Osteoblast (primary cell): Measurements from ENCODE around the gene GNS. TPM values are rescaled to one million over a fixed set of nuclear protein-coding genes. Genes with fewer than 3 reads are reported as not detected.

Source experiments
- DNase-seq: peaks from one replicate; pipeline ENCODE4 v3.0.0; 2011; ENCODE audit warnings: low spot score, mixed read lengths; ENCODE audit not compliant: insufficient read length; ENCODE audit errors: missing footprints
- H2AFZ ChIP-seq: 2 replicates; pipeline ENCODE4 v1.6.0; 2011; ENCODE audit warnings: mild to moderate bottlenecking, low read length
- H3K27ac ChIP-seq: 2 replicates; pipeline ENCODE4 v1.5.1; 2011; ENCODE audit warnings: mild to moderate bottlenecking, low read depth, low read length, moderate library complexity
- H3K27me3 ChIP-seq: 2 replicates; pipeline ENCODE4 v1.6.0; 2012; ENCODE audit warnings: mild to moderate bottlenecking, control low read depth, inconsistent platforms, low read length, moderate library complexity; ENCODE audit not compliant: insufficient read depth
- H3K36me3 ChIP-seq: 2 replicates; pipeline ENCODE4 v1.5.1; 2011; ENCODE audit warnings: mild to moderate bottlenecking, low read length, control low read depth, moderate library complexity; ENCODE audit not compliant: insufficient read depth
- H3K4me1 ChIP-seq: 2 replicates; pipeline ENCODE4 v1.5.1; 2011; ENCODE audit warnings: mild to moderate bottlenecking, low read length, control low read depth, moderate library complexity; ENCODE audit not compliant: insufficient read depth
- H3K4me2 ChIP-seq: 2 replicates; pipeline ENCODE4 v1.6.0; 2011; ENCODE audit warnings: mild to moderate bottlenecking, low read length; ENCODE audit not compliant: insufficient read depth
- H3K4me3 ChIP-seq: fragments of 200-600 bp; sonication (generic); 3 replicates; pipeline ENCODE4 v1.5.1; 2012; ENCODE audit warnings: mild to moderate bottlenecking, low read length, inconsistent platforms; ENCODE audit not compliant: insufficient read depth
- H3K79me2 ChIP-seq: 2 replicates; pipeline ENCODE4 v1.6.0; 2012; ENCODE audit warnings: mild to moderate bottlenecking, low read length, control low read depth, inconsistent platforms; ENCODE audit not compliant: insufficient read depth
- H3K9me3 ChIP-seq: 2 replicates; pipeline ENCODE4 v1.5.1; 2011; ENCODE audit warnings: low read depth, low read length, control low read depth
- H4K20me1 ChIP-seq: 2 replicates; pipeline ENCODE4 v1.6.0; 2012; ENCODE audit warnings: mild to moderate bottlenecking, low read length, control low read depth; ENCODE audit not compliant: insufficient read depth
- total RNA-seq: library from RNA; depleted of rRNA; stranded (reverse); fragments of >200 nt; gene quantifications from 2 replicates; pipeline ENCODE4 v1.2.3, GENCODE V29; 2012
- TF ChIP-seq, protein P1 (sequence below): IDR thresholded peaks from 2 replicates; pipeline ENCODE4 v1.5.1; 2011; ENCODE audit warnings: mild to moderate bottlenecking, low read depth, low read length, moderate library complexity; ENCODE audit errors: extremely low read depth

The GNS gene
- total RNA-seq, 1 donor = 277 TPM

DNA sequence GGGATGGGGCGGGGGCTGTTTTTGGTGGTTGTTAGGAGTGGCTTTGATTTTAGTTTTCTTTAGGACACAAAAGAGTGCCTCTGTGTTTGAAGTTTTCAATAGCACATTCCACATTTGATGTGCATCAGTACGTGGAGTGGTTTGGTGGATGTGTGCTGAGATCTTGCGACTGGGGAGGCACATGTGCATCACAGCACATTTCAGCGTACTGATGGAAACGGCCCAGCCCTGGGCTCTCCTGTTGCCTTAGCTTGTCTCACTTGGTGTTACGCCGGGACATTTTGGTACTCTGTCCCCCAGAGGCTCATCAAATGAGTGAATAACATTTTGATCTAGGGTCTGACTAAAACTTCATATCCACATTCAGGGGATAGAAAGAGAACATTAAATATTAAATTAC is 70.5 kb downstream of the GNS start:
- Histone ChIP-seq H2AFZ (no peak overlapping the region), H4K20me1 (no peaks in the 10 kb centered on the region), H3K4me2 (no peak overlapping the region), H3K27ac (no peak overlapping the region), H3K4me1 (no peaks in the 10 kb centered on the region), H3K4me3 (no peak overlapping the region), H3K79me2 (peaks cover 5% of the 10 kb centered on the region), H3K36me3 (peaks cover 6% of the 10 kb centered on the region), H3K9me3 (no peaks in the 10 kb centered on the region), H3K27me3 (no peaks in the 10 kb centered on the region)
- DNase-seq = no peak
- TF ChIP-seq, protein P1, sequence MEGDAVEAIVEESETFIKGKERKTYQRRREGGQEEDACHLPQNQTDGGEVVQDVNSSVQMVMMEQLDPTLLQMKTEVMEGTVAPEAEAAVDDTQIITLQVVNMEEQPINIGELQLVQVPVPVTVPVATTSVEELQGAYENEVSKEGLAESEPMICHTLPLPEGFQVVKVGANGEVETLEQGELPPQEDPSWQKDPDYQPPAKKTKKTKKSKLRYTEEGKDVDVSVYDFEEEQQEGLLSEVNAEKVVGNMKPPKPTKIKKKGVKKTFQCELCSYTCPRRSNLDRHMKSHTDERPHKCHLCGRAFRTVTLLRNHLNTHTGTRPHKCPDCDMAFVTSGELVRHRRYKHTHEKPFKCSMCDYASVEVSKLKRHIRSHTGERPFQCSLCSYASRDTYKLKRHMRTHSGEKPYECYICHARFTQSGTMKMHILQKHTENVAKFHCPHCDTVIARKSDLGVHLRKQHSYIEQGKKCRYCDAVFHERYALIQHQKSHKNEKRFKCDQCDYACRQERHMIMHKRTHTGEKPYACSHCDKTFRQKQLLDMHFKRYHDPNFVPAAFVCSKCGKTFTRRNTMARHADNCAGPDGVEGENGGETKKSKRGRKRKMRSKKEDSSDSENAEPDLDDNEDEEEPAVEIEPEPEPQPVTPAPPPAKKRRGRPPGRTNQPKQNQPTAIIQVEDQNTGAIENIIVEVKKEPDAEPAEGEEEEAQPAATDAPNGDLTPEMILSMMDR = no peak

DNA sequence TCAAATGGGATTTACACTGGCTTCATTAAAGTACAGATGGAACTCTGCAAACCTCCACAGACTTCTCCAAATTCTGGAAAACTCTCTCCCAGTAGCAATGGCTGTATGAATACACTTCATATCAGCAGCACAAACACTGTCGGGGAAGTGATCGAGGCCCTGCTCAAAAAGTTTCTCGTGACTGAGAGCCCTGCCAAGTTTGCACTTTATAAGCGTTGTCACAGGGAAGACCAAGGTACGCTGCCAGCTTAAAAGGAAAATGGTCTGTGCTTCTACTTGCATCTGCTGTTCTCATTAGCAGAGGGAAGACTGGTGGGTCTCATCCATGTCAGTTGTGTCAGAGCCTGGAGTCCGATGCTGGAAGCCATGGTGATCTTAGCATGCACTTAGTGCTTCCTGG is 71.0 kb downstream of the GNS start:
- Histone ChIP-seq H4K20me1 (no peaks in the 10 kb centered on the region), H2AFZ (no peak overlapping the region), H3K36me3 (peaks cover 6% of the 10 kb centered on the region), H3K27ac (no peak overlapping the region), H3K4me3 (no peak overlapping the region), H3K4me1 (no peaks in the 10 kb centered on the region), H3K9me3 (no peaks in the 10 kb centered on the region), H3K79me2 (peaks cover 9% of the 10 kb centered on the region), H3K4me2 (no peak overlapping the region), H3K27me3 (no peaks in the 10 kb centered on the region)
- no peak for DNase-seq
- TF ChIP-seq, protein P1 = no peak

DNA sequence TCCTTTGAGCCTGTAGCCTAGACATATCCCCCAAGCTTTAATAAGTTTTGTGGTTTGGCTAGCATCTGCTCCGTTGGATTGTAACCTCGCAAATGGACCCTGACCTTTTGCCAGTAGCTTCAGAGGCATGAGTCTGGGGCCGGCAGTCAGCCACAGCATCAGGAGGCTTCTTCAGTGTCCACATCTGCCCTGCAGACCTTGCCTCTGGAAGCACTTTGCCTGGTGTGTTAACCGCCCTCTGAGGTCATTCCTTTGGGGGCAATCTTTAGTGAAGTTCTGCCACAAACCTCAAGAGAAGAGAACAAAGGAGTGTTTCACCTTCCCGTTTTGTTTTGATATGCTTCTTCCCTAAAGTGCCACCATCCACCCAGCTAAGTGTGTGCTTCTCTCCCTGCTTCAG is 71.4 kb downstream of the GNS start:
- Histone ChIP-seq H3K4me3 (no peak overlapping the region), H3K27me3 (no peaks in the 10 kb centered on the region), H4K20me1 (no peaks in the 10 kb centered on the region), H3K36me3 (peaks cover 2% of the 10 kb centered on the region), H3K27ac (no peak overlapping the region), H3K4me1 (peaks cover under 1% of the 10 kb centered on the region), H2AFZ (no peak overlapping the region), H3K79me2 (peaks cover 13% of the 10 kb centered on the region), H3K4me2 (no peak overlapping the region), H3K9me3 (no peaks in the 10 kb centered on the region)
- TF ChIP-seq, protein P1 = no peak
- DNase-seq = no peak

DNA sequence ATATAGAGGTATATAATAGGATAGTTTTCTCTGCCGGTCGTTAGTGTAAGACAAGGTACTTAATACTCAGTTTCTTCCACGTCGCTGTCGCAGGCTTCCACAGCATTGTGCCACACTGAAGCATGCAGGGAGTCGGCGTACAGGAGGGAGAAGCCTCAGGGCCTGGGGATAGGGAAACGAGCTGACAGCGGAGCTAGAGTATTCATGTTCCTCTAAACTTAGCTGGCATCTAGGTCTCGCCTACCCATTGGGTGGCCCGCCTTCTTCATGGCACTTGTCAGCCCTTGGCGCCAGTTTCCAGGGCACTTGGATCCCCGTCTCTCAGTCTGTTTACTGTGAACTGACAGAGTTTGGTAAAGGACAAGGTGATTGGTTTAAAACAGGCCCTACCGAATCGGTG is 73.6 kb downstream of the GNS start:
- DNase-seq = no peak
- no peak overlapping the region for H3K27ac ChIP-seq
- peaks cover 28% of the 10 kb centered on the region for H3K79me2 ChIP-seq
- H3K9me3 ChIP-seq = no peaks in the 10 kb centered on the region
- H2AFZ ChIP-seq = no peak overlapping the region
- H3K27me3 ChIP-seq = no peaks in the 10 kb centered on the region
- no peak overlapping the region for H3K4me3 ChIP-seq
- H3K36me3 ChIP-seq = peaks cover 2% of the 10 kb centered on the region
- H3K4me2 ChIP-seq = no peak overlapping the region
- TF ChIP-seq, protein P1 = no peak
- H3K4me1 ChIP-seq = peaks cover 3% of the 10 kb centered on the region
- H4K20me1 ChIP-seq = no peaks in the 10 kb centered on the region
